HUDEP-2 (cell line): ENCODE measurements around the gene SOX11.

Source experiments
- DNase-seq, 76 experiments: peaks; one replicate each; lab custom pipeline; 2025; ENCODE audit not compliant: unreplicated experiment in 76 of 76; lab: John Stamatoyannopoulos, UW

Gene SOX11

GRCh38 chr2:5722236-5722635, 30.1 kb downstream of the SOX11 start:
- DNase-seq = no peak

GRCh38 chr2:5723791-5724735, 31.9 kb downstream of the SOX11 start:
- DNase-seq = no peak

GRCh38 chr2:5725072-5725471, 32.9 kb downstream of the SOX11 start:
- DNase-seq = no peak

GRCh38 chr2:5725794-5726463, 33.7 kb downstream of the SOX11 start:
- no peak for DNase-seq

- DNase-seq = no peak
Observed at GRCh38 chr2:5727235-5727634, 35.1 kb downstream of the SOX11 start.

GRCh38 chr2:5729416-5729815, 37.2 kb downstream of the SOX11 start:
- DNase-seq = no peak

- no peak for DNase-seq
Observed at GRCh38 chr2:5730386-5730785, 38.2 kb downstream of the SOX11 start.

- DNase-seq = no peak
Observed at GRCh38 chr2:5734859-5735520, 42.8 kb downstream of the SOX11 start.

- DNase-seq = no peak
Observed at GRCh38 chr2:5735521-5735861, 43.3 kb downstream of the SOX11 start.

- DNase-seq = no peak
Observed at GRCh38 chr2:5736050-5736449, 43.9 kb downstream of the SOX11 start.

- no peak for DNase-seq
Observed at GRCh38 chr2:5736886-5737285, 44.7 kb downstream of the SOX11 start.

- DNase-seq = no peak
Observed at GRCh38 chr2:5740053-5740452, 47.9 kb downstream of the SOX11 start.

GRCh38 chr2:5740817-5741216, 48.6 kb downstream of the SOX11 start:
- DNase-seq = no peak

GRCh38 chr2:5741242-5741641, 49.1 kb downstream of the SOX11 start:
- DNase-seq = no peak

GRCh38 chr2:5742126-5742525, 49.9 kb downstream of the SOX11 start:
- DNase-seq = no peak

- no peak for DNase-seq
Observed at GRCh38 chr2:5748391-5748790, 56.2 kb downstream of the SOX11 start.

- DNase-seq = no peak
Observed at GRCh38 chr2:5748946-5749345, 56.8 kb downstream of the SOX11 start.

- no peak for DNase-seq
Observed at GRCh38 chr2:5749347-5749746, 57.2 kb downstream of the SOX11 start.
